ENCODE measurements around the gene MCM3AP.

MCM3AP gene

DNA sequence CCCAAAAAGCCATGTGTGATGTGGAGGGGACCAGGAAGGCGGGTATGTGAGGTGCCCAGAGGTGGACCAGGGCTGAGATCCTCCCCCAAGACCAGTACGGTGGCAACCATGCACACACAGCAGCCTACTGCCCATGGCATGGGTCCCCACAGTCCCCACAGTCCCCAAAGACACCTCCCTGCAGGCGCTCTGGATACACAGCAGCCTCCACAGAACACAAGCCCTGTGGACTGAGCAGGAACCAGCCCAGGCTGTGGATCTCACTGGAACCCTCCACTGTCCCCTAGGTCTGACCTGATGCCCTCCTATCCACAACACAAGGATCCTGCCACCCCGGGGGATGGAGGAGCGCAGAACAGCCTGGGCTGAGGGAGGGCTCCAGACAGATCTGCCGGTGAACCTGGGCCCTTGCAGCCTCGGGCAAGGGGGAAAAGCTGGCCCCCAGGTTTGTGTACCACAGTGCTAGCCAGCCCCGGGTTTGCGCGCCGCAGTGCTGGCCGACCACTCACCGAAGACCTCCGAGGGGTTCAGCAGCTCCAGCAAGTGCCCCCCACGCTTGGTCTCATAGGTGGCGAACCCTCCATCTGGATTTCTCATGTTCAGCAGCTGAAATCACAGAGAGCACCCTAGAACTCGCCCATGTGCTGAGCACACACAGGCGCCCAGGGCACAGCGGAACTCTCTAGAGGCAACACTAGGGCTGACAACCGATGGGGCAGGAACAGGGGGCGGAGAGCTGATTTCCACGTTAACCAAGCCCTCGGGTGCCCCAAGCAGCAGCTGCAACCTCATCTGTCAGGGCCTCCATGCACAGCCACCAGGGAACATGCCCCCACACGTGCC, 79.0 kb downstream of the MCM3AP start:
- TF ChIP-seq ZC3H10 (CRISPR knock-in tag; IDR thresholded peaks at IDR 0.05) (no peak), ZFP30 (CRISPR knock-in tag; IDR thresholded peaks at IDR 0.05) (no peak), ZFP3 (CRISPR knock-in tag; IDR thresholded peaks at IDR 0.05) (no peak), SNAI2 (CRISPR knock-in tag; IDR thresholded peaks at IDR 0.05) (no peak), TCF4 (CRISPR knock-in tag; IDR thresholded peaks at IDR 0.05; ENCODE audit: borderline replicate concordance) (no peak), ARNTL (CRISPR knock-in tag; IDR thresholded peaks at IDR 0.05; ENCODE audit: borderline replicate concordance, low read depth) (no peak), OSR1 (CRISPR knock-in tag; IDR thresholded peaks at IDR 0.05) (no peak), BACH2 (CRISPR knock-in tag; IDR thresholded peaks at IDR 0.05; ENCODE audit: borderline replicate concordance) (no peak), PPARA (CRISPR knock-in tag; IDR thresholded peaks at IDR 0.05; ENCODE audit: borderline replicate concordance) (no peak), ZNF70 (CRISPR knock-in tag; IDR thresholded peaks at IDR 0.05) (no peak), ISL1 (CRISPR knock-in tag; IDR thresholded peaks at IDR 0.05) (no peak), ZNF8 (CRISPR knock-in tag; IDR thresholded peaks at IDR 0.05) (no peak), GLIS3 (CRISPR knock-in tag; IDR thresholded peaks at IDR 0.05) (no peak), ZNF565 (CRISPR knock-in tag; conservative IDR thresholded peaks at IDR 0.05; ENCODE audit: low read depth) (no peak), ESRRG (CRISPR knock-in tag; IDR thresholded peaks at IDR 0.05) (no peak), TOX (CRISPR knock-in tag; IDR thresholded peaks at IDR 0.05; ENCODE audit: borderline replicate concordance) (no peak)
- TF ChIP-seq, protein P1, sequence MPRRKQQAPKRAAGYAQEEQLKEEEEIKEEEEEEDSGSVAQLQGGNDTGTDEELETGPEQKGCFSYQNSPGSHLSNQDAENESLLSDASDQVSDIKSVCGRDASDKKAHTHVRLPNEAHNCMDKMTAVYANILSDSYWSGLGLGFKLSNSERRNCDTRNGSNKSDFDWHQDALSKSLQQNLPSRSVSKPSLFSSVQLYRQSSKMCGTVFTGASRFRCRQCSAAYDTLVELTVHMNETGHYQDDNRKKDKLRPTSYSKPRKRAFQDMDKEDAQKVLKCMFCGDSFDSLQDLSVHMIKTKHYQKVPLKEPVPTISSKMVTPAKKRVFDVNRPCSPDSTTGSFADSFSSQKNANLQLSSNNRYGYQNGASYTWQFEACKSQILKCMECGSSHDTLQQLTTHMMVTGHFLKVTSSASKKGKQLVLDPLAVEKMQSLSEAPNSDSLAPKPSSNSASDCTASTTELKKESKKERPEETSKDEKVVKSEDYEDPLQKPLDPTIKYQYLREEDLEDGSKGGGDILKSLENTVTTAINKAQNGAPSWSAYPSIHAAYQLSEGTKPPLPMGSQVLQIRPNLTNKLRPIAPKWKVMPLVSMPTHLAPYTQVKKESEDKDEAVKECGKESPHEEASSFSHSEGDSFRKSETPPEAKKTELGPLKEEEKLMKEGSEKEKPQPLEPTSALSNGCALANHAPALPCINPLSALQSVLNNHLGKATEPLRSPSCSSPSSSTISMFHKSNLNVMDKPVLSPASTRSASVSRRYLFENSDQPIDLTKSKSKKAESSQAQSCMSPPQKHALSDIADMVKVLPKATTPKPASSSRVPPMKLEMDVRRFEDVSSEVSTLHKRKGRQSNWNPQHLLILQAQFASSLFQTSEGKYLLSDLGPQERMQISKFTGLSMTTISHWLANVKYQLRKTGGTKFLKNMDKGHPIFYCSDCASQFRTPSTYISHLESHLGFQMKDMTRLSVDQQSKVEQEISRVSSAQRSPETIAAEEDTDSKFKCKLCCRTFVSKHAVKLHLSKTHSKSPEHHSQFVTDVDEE (CRISPR knock-in tag; IDR thresholded peaks at IDR 0.05), result no peak
- TF ChIP-seq, protein P2, sequence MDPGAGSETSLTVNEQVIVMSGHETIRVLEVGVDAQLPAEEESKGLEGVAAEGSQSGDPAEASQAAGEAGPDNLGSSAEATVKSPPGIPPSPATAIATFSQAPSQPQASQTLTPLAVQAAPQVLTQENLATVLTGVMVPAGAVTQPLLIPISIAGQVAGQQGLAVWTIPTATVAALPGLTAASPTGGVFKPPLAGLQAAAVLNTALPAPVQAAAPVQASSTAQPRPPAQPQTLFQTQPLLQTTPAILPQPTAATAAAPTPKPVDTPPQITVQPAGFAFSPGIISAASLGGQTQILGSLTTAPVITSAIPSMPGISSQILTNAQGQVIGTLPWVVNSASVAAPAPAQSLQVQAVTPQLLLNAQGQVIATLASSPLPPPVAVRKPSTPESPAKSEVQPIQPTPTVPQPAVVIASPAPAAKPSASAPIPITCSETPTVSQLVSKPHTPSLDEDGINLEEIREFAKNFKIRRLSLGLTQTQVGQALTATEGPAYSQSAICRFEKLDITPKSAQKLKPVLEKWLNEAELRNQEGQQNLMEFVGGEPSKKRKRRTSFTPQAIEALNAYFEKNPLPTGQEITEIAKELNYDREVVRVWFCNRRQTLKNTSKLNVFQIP (CRISPR knock-in tag; IDR thresholded peaks at IDR 0.05; ENCODE audit: borderline replicate concordance, low read depth), result no peak
- no peak for ATAC-seq

DNA sequence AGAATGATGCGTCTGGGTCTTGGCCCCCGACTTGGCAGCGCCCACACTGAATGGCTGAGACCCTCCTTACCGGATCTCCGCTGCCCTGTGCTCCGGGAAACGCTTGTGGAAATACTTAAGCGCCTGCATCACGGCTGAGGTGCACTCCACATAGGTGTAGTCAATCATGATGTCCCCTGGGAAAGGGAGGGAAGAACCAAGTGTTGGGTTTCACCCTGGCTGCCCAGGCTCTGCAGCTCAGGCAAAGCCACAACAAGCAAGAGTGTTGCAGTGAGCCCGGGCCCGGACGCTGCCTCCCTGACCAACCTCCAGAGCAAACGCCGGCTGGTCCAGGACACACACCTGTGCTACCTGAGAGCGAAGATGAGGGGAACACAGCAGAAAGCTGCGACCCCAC, 79.6 kb downstream of the MCM3AP start:
- no peak for ATAC-seq
- TF ChIP-seq TOX (CRISPR knock-in tag; IDR thresholded peaks at IDR 0.05; ENCODE audit: borderline replicate concordance) (no peak), RARB (CRISPR knock-in tag; IDR thresholded peaks at IDR 0.05) (no peak), ESRRG (CRISPR knock-in tag; IDR thresholded peaks at IDR 0.05) (no peak), PPARA (CRISPR knock-in tag; IDR thresholded peaks at IDR 0.05; ENCODE audit: borderline replicate concordance) (no peak), CSDC2 (CRISPR knock-in tag; IDR thresholded peaks at IDR 0.05) (no peak), ZNF70 (CRISPR knock-in tag; IDR thresholded peaks at IDR 0.05) (no peak), ZFP3 (CRISPR knock-in tag; IDR thresholded peaks at IDR 0.05) (no peak), ZFP30 (CRISPR knock-in tag; IDR thresholded peaks at IDR 0.05) (no peak), TCF4 (CRISPR knock-in tag; IDR thresholded peaks at IDR 0.05; ENCODE audit: borderline replicate concordance) (no peak), GLIS3 (CRISPR knock-in tag; IDR thresholded peaks at IDR 0.05) (no peak), OSR1 (CRISPR knock-in tag; IDR thresholded peaks at IDR 0.05) (no peak), ZNF565 (CRISPR knock-in tag; conservative IDR thresholded peaks at IDR 0.05; ENCODE audit: low read depth) (no peak), BACH2 (CRISPR knock-in tag; IDR thresholded peaks at IDR 0.05; ENCODE audit: borderline replicate concordance) (no peak), ZNF8 (CRISPR knock-in tag; IDR thresholded peaks at IDR 0.05) (no peak), ARNTL (CRISPR knock-in tag; IDR thresholded peaks at IDR 0.05; ENCODE audit: borderline replicate concordance, low read depth) (no peak), ZC3H10 (CRISPR knock-in tag; IDR thresholded peaks at IDR 0.05) (no peak)
- TF ChIP-seq, protein P3, sequence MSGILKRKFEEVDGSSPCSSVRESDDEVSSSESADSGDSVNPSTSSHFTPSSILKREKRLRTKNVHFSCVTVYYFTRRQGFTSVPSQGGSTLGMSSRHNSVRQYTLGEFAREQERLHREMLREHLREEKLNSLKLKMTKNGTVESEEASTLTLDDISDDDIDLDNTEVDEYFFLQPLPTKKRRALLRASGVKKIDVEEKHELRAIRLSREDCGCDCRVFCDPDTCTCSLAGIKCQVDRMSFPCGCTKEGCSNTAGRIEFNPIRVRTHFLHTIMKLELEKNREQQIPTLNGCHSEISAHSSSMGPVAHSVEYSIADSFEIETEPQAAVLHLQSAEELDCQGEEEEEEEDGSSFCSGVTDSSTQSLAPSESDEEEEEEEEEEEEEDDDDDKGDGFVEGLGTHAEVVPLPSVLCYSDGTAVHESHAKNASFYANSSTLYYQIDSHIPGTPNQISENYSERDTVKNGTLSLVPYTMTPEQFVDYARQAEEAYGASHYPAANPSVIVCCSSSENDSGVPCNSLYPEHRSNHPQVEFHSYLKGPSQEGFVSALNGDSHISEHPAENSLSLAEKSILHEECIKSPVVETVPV (CRISPR knock-in tag; IDR thresholded peaks at IDR 0.05), result no peak
- TF ChIP-seq, protein P2 (CRISPR knock-in tag; IDR thresholded peaks at IDR 0.05; ENCODE audit: borderline replicate concordance, low read depth), result no peak
- TF ChIP-seq, protein P1 (CRISPR knock-in tag; IDR thresholded peaks at IDR 0.05), result no peak
- TF ChIP-seq, protein P4, sequence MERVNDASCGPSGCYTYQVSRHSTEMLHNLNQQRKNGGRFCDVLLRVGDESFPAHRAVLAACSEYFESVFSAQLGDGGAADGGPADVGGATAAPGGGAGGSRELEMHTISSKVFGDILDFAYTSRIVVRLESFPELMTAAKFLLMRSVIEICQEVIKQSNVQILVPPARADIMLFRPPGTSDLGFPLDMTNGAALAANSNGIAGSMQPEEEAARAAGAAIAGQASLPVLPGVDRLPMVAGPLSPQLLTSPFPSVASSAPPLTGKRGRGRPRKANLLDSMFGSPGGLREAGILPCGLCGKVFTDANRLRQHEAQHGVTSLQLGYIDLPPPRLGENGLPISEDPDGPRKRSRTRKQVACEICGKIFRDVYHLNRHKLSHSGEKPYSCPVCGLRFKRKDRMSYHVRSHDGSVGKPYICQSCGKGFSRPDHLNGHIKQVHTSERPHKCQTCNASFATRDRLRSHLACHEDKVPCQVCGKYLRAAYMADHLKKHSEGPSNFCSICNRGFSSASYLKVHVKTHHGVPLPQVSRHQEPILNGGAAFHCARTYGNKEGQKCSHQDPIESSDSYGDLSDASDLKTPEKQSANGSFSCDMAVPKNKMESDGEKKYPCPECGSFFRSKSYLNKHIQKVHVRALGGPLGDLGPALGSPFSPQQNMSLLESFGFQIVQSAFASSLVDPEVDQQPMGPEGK (CRISPR knock-in tag; IDR thresholded peaks at IDR 0.05; ENCODE audit: borderline replicate concordance), result no peak
